H1 (cell line): ENCODE results near the gene ZFAND3. TPM values are rescaled to one million over a fixed set of nuclear protein-coding genes. Genes with fewer than 3 reads are reported as not detected.

Source experiments
- CTCF ChIA-PET: fragments of 300-600 bp; sonication (Branson Sonifier 250); formaldehyde crosslinking; loops from one replicate; lab custom pipeline; 2021; ENCODE audit not compliant: partially characterized antibody; lab: Charles Lee
- POLR2A ChIA-PET: fragments of 300-600 bp; sonication (Branson Sonifier 250); formaldehyde crosslinking; loops from one replicate; lab custom pipeline; 2021; ENCODE audit warnings: inconsistent platforms; ENCODE audit not compliant: partially characterized antibody; lab: Charles Lee
- DNase-seq, 2 experiments: peaks; one replicate each; pipeline versions ENCODE4 v3.0.0 to v3.0.0-alpha.2; 2010 to 2022; ENCODE audit warnings: low spot score in 2 of 2, low read depth in 1 of 2, mixed read lengths in 1 of 2
- FAIRE-seq: peaks from 2 replicates; lab custom pipeline; 2011; peaks lifted over from hg19 to GRCh38; lab: Jason Lieb, UNC
- H2AFZ ChIP-seq: 2 replicates; pipeline ENCODE4 v1.8.1; 2012; ENCODE audit warnings: low read length, inconsistent platforms
- H2AK5ac ChIP-seq: 2 replicates; pipeline ENCODE4 v1.6.1; 2013; ENCODE audit warnings: low read depth, low read length
- H2BK120ac ChIP-seq: replicated peaks from 2 replicates; pipeline ENCODE3; 2013; ENCODE audit warnings: low read depth, low read length, inconsistent platforms
- H2BK12ac ChIP-seq: 2 replicates; pipeline ENCODE4 v1.6.1; 2013; ENCODE audit warnings: low read depth, low read length
- H2BK15ac ChIP-seq: 2 replicates; pipeline ENCODE4 v1.6.1; 2013; ENCODE audit warnings: low read length
- H2BK20ac ChIP-seq: 2 replicates; pipeline ENCODE4 v1.6.1; 2013; ENCODE audit warnings: low read length
- H2BK5ac ChIP-seq: 2 replicates; pipeline ENCODE4 v1.6.1; 2013; ENCODE audit warnings: low read depth, low read length
- H3K14ac ChIP-seq: 2 replicates; pipeline ENCODE4 v1.6.1; 2013; ENCODE audit warnings: inconsistent platforms; ENCODE audit not compliant: insufficient read length
- H3K18ac ChIP-seq: 2 replicates; pipeline ENCODE4 v1.6.1; 2013; ENCODE audit warnings: low read length; ENCODE audit errors: extremely low read depth
- H3K23ac ChIP-seq: 2 replicates; pipeline ENCODE4 v1.6.1; 2013; ENCODE audit warnings: inconsistent platforms; ENCODE audit not compliant: insufficient read length
- H3K23me2 ChIP-seq: 2 replicates; pipeline ENCODE4 v1.6.1; 2013; ENCODE audit warnings: low read depth, low read length
- H3K27ac ChIP-seq: 2 replicates; pipeline ENCODE4 v1.6.1; 2011; ENCODE audit warnings: low read depth, low read length, inconsistent platforms
- H3K27me3 ChIP-seq, 4 experiments: replicated peaks in 1 of 4; 1 replicate in 1 of 4; 2 replicates in 3 of 4; pipeline versions ENCODE4 v1.6.1 to v1.8.1; 2011 to 2013; ENCODE audit warnings: low read length in 3 of 4, mild to moderate bottlenecking in 3 of 4, inconsistent platforms in 2 of 4, mixed read lengths in 2 of 4, moderate library complexity in 1 of 4; ENCODE audit not compliant: control insufficient read depth in 3 of 4, insufficient read depth in 3 of 4; ENCODE audit errors: extremely low read depth in 1 of 4
- H3K36me3 ChIP-seq, 4 experiments: 2 replicates each; pipeline versions ENCODE4 v1.6.1 to v1.8.1; 2011 to 2013; ENCODE audit warnings: mild to moderate bottlenecking in 4 of 4, low read length in 3 of 4, moderate library complexity in 2 of 4, control low read depth in 1 of 4, inconsistent platforms in 1 of 4; ENCODE audit not compliant: insufficient read depth in 4 of 4, control insufficient read depth in 2 of 4
- H3K4ac ChIP-seq: replicated peaks from 2 replicates; pipeline ENCODE3; 2013; ENCODE audit warnings: low read length, low read depth, mixed read lengths, inconsistent platforms; ENCODE audit not compliant: insufficient read length
- H3K4me1 ChIP-seq, 4 experiments: replicated peaks in 1 of 4; 1 replicate in 1 of 4; 2 replicates in 3 of 4; pipeline versions ENCODE4 v1.6.1 to v1.8.1; 2011 to 2013; ENCODE audit warnings: low read length in 3 of 4, inconsistent platforms in 2 of 4, mixed read lengths in 1 of 4; ENCODE audit not compliant: insufficient read depth in 4 of 4, control insufficient read depth in 3 of 4
- H3K4me2 ChIP-seq, 2 experiments: 2 replicates each; pipeline versions ENCODE4 v1.6.1 to v1.8.1; 2011 to 2013; ENCODE audit warnings: low read depth in 2 of 2, low read length in 2 of 2, control low read depth in 1 of 2, inconsistent platforms in 1 of 2, mild to moderate bottlenecking in 1 of 2; ENCODE audit not compliant: insufficient read depth in 1 of 2
- H3K4me3 ChIP-seq, 4 experiments: fragments of 200-600, 300-600 bp in 1 of 4; sonication (generic), shearing (Covaris generic), sonication (Bioruptor Twin) in 1 of 4; 2 replicates each; pipeline versions ENCODE4 v1.5.1 to v1.8.1; 2011 to 2016; ENCODE audit warnings: low read length in 4 of 4, low read depth in 3 of 4, control low read depth in 2 of 4, inconsistent platforms in 2 of 4, mild to moderate bottlenecking in 2 of 4, mixed read lengths in 1 of 4, moderate library complexity in 1 of 4; ENCODE audit not compliant: insufficient read depth in 2 of 4; ENCODE audit errors: extremely low read depth in 1 of 4
- H3K56ac ChIP-seq: replicated peaks from 2 replicates; pipeline ENCODE3; 2013; ENCODE audit warnings: low read depth, mild to moderate bottlenecking, mixed read lengths, low read length, inconsistent platforms; ENCODE audit not compliant: insufficient read length
- H3K79me1 ChIP-seq: 2 replicates; pipeline ENCODE4 v1.6.1; 2013; ENCODE audit warnings: low read depth, low read length, control low read depth
- H3K79me2 ChIP-seq, 2 experiments: 2 replicates each; pipeline versions ENCODE4 v1.6.1 to v1.8.1; 2012 to 2013; ENCODE audit warnings: low read length in 2 of 2, mild to moderate bottlenecking in 2 of 2, inconsistent platforms in 1 of 2; ENCODE audit not compliant: insufficient read depth in 2 of 2, control insufficient read depth in 1 of 2
- H3K9ac ChIP-seq, 4 experiments: replicated peaks in 1 of 4; 1 replicate in 1 of 4; 2 replicates in 3 of 4; pipeline versions ENCODE4 v1.6.1 to v1.8.1; 2011 to 2013; ENCODE audit warnings: low read depth in 3 of 4, low read length in 3 of 4, control low read depth in 2 of 4, mild to moderate bottlenecking in 2 of 4, moderate library complexity in 2 of 4, inconsistent platforms in 1 of 4; ENCODE audit errors: extremely low read depth in 1 of 4
- H3K9me3 ChIP-seq, 2 experiments: 2 replicates each; pipeline versions ENCODE4 v1.6.1 to v1.8.1; 2012 to 2013; ENCODE audit warnings: mild to moderate bottlenecking in 2 of 2, moderate library complexity in 2 of 2, control low read depth in 1 of 2, inconsistent platforms in 1 of 2, low read depth in 1 of 2, low read length in 1 of 2, mixed read lengths in 1 of 2; ENCODE audit not compliant: insufficient read depth in 2 of 2
- H4K20me1 ChIP-seq, 2 experiments: replicated peaks in 1 of 2; 2 replicates each; pipeline versions ENCODE3 to v1.8.1; 2011 to 2013; ENCODE audit warnings: inconsistent platforms in 2 of 2, low read length in 2 of 2, mild to moderate bottlenecking in 1 of 2; ENCODE audit not compliant: insufficient read depth in 2 of 2, control insufficient read depth in 1 of 2
- H4K5ac ChIP-seq: 2 replicates; pipeline ENCODE4 v1.6.1; 2013; ENCODE audit warnings: low read length, low read depth, mixed read lengths, inconsistent platforms; ENCODE audit not compliant: insufficient read length
- H4K8ac ChIP-seq: 2 replicates; pipeline ENCODE4 v1.8.0; 2013; ENCODE audit warnings: mild to moderate bottlenecking, moderate library complexity, low read length, inconsistent platforms; ENCODE audit not compliant: insufficient read depth; ENCODE audit errors: extremely low read depth
- H4K91ac ChIP-seq: replicated peaks from 2 replicates; pipeline ENCODE3; 2013; ENCODE audit warnings: low read length, mixed read lengths, inconsistent platforms; ENCODE audit not compliant: insufficient read length
- CHD2 ChIP-seq: IDR thresholded peaks from 2 replicates; pipeline ENCODE4 v1.6.1; 2012; ENCODE audit warnings: low read length, improper control_type of control experiment
- NRF1 ChIP-seq: IDR thresholded peaks from 2 replicates; pipeline ENCODE4 v1.6.1; 2011; ENCODE audit warnings: mild to moderate bottlenecking, low read depth, low read length, improper control_type of control experiment
- WGBS, 2 experiments: shearing (Covaris generic) in 1 of 2; methylation state at CpG; one replicate each; pipeline versions ENCODE4 v1.1.6 to v1.1.7; 2013 to 2015; ENCODE audit warnings: low lambda C conversion rate in 2 of 2, mixed read lengths in 2 of 2, inconsistent platforms in 1 of 2, low coverage in 1 of 2, missing lambda C conversion rate in 1 of 2; ENCODE audit not compliant: insufficient replicate concordance in 2 of 2, insufficient coverage in 1 of 2, insufficient read length in 1 of 2; ENCODE audit errors: extremely low coverage in 1 of 2, missing lambda C conversion rate in 1 of 2; 5-methylcytosine and 5-hydroxymethylcytosine counted together
- polyA plus RNA-seq, 7 experiments: library from polyadenylated mRNA; depleted of rRNA in 3 of 7; stranded (reverse) in 5 of 7; unstranded in 2 of 7; fragments of >200 nt in 5 of 7; fragments of 200-250 nt in 2 of 7; gene quantifications; 1 replicate in 5 of 7; 2 replicates in 1 of 7; 4 replicates in 1 of 7; pipeline versions ENCODE4 v1.2.1 to v1.2.3, GENCODE V29; 2011 to 2013; ENCODE audit warnings: missing spikeins in 2 of 7, mixed read lengths in 2 of 7
- total RNA-seq: library from RNA; stranded (reverse); fragmentation: NEBNext Ultra II Directional; extraction: Animal tissue kit (Norgen Biotek cat#: 25700); gene quantifications from 2 replicates; pipeline ENCODE4 v1.2.1, GENCODE V29; 2021

ZFAND3 gene
- total and polyA plus RNA-seq, 2 of the 8 experiments (the other 6 are each of a cell fraction or from before 2014, with no cell fraction given): 13.0 to 51.3 TPM

- H3K79me2 ChIP-seq: peaks cover 0 to 58% of the 10 kb centered on the region in 2 experiments; a peak in 2 of 4 replicates
- no peak overlapping the region for H2BK12ac ChIP-seq
- ChIA-PET POLR2A (no interaction called here), CTCF (interaction anchor here (0.9 to 1.3 kb wide), 2 partner anchors 12 to 56 kb away, joined by 3 to 4 read pairs; no protein-coding TSS in a partner anchor)
- H3K56ac ChIP-seq: no peak overlapping the region
- no peak overlapping the region for H2BK5ac ChIP-seq
- H3K36me3 ChIP-seq: no peaks in the 10 kb centered on the region
- no peak for TF ChIP-seq NRF1
- TF ChIP-seq CHD2: no peak
- H3K14ac ChIP-seq: no peak overlapping the region
- H2BK120ac ChIP-seq: no peak overlapping the region
- no peak overlapping the region for H4K8ac ChIP-seq
- no peak overlapping the region for H3K23ac ChIP-seq
- H4K91ac ChIP-seq: no peak overlapping the region
- no peak overlapping the region for H3K27ac ChIP-seq
- no peak for DNase-seq
- no peak overlapping the region for H2BK20ac ChIP-seq
- peaks cover 0 to 5% (median under 1%) of the 10 kb centered on the region in 4 experiments; a peak in 2 of 7 replicates for H3K4me1 ChIP-seq
- H2AK5ac ChIP-seq: no peak overlapping the region
- H3K4ac ChIP-seq: no peak overlapping the region
- no peak overlapping the region for H3K4me3 ChIP-seq
- H3K27me3 ChIP-seq: no peaks in the 10 kb centered on the region
- no peaks in the 10 kb centered on the region for H3K79me1 ChIP-seq
- no peak overlapping the region for H4K5ac ChIP-seq
- H2AFZ ChIP-seq: no peak overlapping the region
- no peak overlapping the region for H3K4me2 ChIP-seq
- H3K18ac ChIP-seq: no peak overlapping the region
- WGBS, 2 experiments: 97% methylated on average over 3 of the region's 3 CpGs; no CpG with 5 or more reads in 1 of the 2 experiments
- H2BK15ac ChIP-seq: no peak overlapping the region
- H3K23me2 ChIP-seq: no peaks in the 10 kb centered on the region
- H3K9ac ChIP-seq: no peak overlapping the region
- FAIRE-seq: no peak
- no peaks in the 10 kb centered on the region for H3K9me3 ChIP-seq
- H4K20me1 ChIP-seq: peaks cover 0 to 2% of the 10 kb centered on the region in 2 experiments
Measured at GRCh38 chr6:37915463-37915862, 95.9 kb downstream of the ZFAND3 start.
